GM21737 (cell line): Measurements from ENCODE around the gene C20orf202.
"Not testable (repeated sequence)": the region's sequence is repeated elsewhere in the genome, so short reads cannot be mapped to it uniquely, and the experiment has no call there.

Experiments used
- ATAC-seq: cut with Tn5 transposase; IDR thresholded peaks from one replicate; pipeline ENCODE4 v1.9.1; 2021; ENCODE audit warnings: mild to moderate bottlenecking, moderate library complexity; ENCODE audit not compliant: unreplicated experiment

C20orf202 gene

DNA sequence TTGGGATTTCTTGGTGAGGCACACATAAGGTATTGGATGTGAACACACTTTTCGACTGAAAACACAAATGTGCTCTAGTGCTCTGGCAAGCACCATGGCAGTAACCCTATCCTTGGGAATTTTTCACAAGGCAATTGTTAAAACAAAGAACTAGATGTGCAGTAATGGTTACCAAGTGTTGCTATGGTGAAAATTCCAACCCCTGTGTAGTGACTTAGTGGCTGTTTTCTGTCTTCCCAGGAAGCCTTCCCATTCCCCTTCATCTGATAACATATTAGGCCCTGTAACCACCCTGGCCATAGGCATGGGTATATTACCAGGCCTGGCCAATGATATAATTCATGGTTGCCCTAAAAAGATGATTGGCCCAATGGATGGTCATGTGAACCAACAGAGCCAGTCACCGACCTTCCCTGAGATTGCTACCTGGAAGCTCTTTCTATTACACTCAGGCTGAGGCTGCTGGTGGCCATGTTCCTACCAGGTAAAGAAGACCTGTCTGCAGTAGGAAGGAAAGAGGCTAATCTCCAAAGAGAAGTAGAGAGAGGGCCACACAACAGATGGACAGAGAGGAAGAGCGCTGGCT lies 4.1 kb downstream of the C20orf202 start:
- no peak for ATAC-seq

GRCh38 chr20:1209447-1210387 lies 6.5 kb downstream of the C20orf202 start:
- no peak for ATAC-seq

DNA sequence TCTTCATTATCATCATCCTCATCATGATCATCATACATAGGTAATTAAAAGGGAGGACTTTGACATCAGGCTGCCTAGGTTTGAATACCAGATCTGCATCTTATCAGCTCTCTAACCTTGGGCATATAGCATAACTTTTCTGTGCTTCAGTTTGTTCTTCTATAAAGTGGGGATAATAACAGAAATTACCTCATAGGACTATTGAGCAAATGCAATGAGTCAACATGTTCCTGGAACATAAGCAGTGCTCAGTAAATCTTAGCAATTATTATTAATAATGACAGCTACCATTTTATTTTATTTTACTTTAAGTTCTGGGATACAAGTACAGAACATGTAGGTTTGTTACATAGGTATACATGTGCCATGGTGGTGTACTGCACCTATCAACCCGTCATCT lies 7.2 kb downstream of the C20orf202 start:
- no peak for ATAC-seq

DNA sequence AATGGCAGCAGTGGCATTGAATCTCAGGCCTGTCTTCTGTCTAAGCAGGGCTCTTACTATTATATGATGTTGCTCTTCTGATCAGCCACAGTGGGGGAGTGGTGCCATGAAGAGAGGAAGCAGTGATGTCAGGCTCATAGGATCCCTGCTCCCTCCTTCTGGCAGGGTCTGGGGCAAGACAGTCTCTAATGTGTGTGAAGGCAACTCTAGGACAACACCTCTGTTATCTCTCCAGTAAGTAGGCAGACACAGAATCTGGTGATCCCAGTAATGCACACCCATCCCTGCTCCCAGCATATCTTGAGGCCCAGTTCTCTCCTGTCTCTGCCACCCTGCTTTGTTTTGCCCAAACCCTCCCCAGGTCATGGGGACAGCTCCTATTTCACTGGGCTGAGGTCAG lies 8.8 kb downstream of the C20orf202 start:
- ATAC-seq = no peak

DNA sequence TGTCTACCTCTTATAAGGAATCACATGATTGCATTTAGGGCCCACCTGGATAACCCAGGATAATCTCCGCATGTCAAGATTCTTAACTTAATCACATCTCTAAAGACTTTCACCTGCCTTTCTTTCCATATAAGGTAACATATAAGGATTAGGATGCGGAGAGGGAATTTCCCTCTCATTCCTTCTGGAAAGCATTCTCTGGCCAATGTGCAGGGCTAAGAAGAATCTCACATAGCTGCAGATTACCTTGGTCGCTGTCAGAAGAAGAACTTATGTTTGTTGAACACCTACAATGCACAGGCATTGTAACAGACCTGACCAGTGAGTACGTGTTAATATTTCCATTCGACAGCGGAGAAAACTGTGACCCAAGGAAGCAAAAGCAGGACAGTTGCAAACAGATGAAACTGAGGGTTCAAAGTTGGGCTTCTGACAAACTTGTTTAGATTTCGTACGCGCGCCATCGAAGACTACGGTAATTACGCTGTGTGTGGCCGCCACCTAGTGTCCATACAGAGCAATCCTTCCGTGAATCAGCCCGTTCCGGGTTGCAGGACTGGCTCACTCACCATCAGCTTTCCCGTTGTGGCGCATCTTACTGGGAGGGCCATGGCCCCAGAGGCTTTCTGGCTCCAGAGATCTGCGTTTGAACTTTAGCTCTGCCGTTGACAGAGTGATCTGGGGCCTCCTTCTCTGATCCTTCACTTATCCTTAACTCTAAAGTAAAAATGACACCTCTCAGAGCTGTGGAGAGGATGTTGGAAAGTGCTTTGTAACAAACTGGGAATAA lies 9.5 kb downstream of the C20orf202 start:
- no peak for ATAC-seq

GRCh38 chr20:1214838-1215261 lies 11.6 kb downstream of the C20orf202 start:
- ATAC-seq = no peak

DNA sequence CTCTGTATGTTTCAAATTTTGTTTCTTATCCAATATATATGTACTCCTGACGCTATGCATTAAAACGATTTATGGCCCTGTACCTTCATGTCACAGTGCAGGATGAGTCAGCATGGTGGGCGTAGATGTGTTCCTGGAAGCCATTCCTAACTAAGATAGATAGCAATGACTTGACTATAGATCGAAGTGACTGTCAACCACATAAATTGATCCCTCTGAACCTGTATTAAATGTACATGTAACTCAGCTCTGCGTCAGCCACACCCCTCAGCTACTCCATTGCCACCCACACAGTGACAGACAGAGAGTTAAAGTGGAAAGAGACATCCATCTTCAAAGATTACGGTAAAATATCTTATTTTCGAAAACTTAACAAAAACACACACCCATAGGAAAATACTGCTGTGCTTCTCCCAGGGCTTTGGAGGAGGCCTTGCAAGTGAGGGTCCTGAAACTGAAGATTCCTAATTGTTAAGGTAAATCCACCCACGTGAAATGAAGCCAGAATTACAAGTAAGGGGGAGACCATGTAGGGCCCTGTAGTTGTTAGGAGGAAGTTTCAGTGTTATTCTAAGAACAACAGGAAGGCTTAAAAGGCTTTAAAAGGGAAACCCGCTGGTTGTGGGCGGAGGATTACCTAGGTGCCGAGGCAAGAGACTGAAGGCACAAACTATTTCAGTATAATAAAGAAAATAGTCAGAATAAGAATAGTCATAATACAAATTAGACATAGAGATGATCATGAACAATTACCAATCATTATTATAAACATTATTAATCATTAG lies 12.3 kb downstream of the C20orf202 start:
- ATAC-seq = no peak

DNA sequence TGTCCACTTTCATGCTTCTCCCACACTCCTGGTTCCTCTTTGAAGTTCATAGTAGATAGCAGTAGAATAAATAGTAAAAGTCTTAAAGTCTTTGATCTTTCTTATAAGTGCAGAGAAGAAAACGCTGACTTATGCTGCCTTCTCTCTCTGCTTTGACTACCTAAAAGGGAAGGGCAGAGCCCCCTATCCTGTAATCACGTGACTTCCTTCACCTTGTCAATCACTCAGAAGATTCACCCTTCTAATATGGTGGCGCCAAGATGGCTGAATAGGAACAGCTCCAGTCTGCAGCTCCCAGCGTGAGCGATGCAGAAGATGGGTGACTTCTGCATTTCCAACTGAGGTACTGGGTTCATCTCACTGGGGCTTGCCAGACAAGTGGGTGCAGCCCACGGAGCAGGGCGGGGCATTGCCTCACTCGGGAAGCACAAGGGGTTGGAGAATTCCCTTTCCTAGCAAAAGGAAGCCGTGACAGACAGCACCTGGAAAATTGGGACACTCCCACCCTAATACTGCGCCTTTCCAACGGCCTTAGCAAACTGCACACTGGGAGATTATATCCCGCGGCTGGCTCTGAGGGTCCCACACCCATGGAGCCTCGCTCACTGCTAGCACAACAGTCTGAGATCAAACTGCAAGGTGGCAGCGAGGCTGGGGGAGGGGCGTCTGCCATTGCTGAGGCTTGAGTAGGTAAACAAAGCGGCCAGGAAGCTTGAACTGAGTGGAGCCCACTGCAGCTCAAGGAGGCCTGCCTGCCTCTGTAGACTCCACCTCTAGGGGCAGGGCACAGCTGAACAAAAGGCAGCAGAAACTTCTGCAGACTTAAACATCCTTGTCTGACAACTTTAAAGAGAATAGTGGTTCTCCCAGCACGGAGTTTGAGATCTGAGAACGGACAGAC lies 13.5 kb downstream of the C20orf202 start:
- not testable (repeated sequence) for ATAC-seq

DNA sequence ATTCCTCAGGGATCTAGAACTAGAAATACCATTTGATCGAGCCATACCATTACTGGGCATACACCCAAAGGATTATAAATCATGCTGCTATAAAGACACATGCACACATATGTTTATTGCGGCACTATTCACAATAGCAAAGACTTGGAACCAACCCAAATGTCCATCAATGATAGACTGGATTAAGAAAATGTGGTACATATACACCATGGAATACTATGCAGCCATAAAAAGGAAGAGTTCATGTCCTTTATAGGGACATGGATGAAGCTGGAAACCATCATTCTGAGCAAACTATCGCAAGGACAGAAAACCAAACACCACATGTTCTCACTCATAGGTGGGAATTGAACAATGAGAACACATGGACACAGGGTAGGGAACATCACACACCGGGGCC lies 19.5 kb downstream of the C20orf202 start:
- not testable (repeated sequence) for ATAC-seq

GRCh38 chr20:1224205-1224890 lies 21.1 kb downstream of the C20orf202 start:
- no peak for ATAC-seq

DNA sequence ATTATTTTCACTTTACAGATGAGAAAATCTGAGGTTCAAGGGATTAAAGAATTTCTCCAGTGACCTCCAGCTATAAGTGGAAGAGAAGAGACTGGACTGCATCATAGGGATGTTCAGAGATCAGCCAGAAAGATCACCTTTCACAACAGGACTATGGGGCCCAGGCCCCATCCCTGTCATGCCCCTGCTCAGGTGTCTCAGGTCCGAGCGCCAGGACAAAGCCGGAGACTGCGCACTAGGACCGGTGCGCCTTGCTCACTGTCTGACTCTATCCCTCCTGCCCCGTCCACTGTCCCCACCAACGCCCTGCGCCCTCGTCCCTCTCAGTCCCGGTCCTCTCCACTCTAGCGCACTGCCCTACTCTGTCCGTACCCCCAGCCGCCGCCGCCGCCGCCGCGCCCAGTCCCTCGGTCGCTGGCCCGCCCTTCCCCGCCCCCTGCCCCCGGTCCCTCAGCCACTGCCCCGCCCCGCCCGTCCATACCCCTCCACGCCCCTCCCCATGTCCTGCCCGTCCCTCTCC lies 22.1 kb downstream of the C20orf202 start:
- ATAC-seq = no peak

GRCh38 chr20:1225783-1226654 lies 22.8 kb downstream of the C20orf202 start, which contains the start of gene RAD21L1:
Gene RAD21L1 (plus strand): TSS chr20:1226044. CDS start chr20:1228454, 2,410 bp downstream.
- ATAC-seq = no peak

- ATAC-seq = no peak
Observed at GRCh38 chr20:1229541-1229940, 26.3 kb downstream of the C20orf202 start.

DNA sequence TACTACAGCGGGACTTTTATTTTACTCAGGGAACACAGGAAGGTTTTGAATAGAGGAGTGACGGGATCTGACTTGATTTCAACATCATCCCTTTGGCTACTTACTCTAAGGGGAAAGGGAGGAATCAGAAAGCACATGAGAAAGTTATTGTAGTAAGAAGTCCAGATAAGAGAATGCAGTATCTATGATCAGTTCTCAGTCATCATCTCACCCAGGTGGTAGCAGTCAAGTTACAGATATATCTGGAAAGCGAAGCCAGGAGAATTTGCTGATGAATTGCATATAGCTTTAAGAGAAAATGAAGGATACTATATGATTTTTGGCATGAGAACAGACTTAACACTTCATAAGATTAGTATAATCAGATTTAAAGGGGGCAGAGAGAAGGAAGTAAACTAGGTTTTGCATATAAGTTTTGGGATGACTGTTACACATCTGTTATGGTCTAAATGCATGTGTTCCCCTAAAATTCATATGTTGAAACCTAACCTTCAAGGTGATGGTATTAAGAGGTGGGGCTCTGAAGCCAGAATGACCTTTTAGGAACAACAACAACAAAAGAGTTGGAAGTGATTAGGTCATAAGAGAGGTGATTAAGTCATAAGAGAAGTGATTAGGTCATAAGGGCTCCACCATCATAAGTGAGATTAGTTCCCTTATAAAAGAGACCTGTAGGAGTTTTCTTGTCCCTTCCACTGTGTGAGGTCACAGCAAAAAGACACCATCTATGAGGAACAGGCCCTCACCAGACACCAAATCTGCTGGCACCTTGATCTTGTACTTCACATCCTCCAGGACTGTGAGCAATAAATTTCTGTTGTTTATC lies 29.2 kb downstream of the C20orf202 start:
- no peak for ATAC-seq

- no peak for ATAC-seq
Observed at GRCh38 chr20:1240549-1240948, 37.3 kb downstream of the C20orf202 start.

- no peak for ATAC-seq
Observed at GRCh38 chr20:1241456-1241855, 38.2 kb downstream of the C20orf202 start.

GRCh38 chr20:1242099-1242498 lies 38.8 kb downstream of the C20orf202 start:
- no peak for ATAC-seq
